Parathyroid adenoma (tissue), 2 donors: Measurements from ENCODE around the gene ESD.
"Not testable (repeated sequence)": the region's sequence is repeated elsewhere in the genome, so short reads cannot be mapped to it uniquely, and the experiment has no call there.

Source experiments
- H2AFZ ChIP-seq: fragments of 300-600 bp; sonication (generic); one replicate; pipeline ENCODE4 v1.7.0; 2017; ENCODE audit warnings: antibody characterized with exemption, mild to moderate bottlenecking
- H3K27ac ChIP-seq: fragments of 300-600 bp; sonication (generic); one replicate; pipeline ENCODE4 v1.7.0; 2017
- H3K27me3 ChIP-seq: fragments of 300-600 bp; sonication (generic); one replicate; pipeline ENCODE4 v1.7.0; 2017; ENCODE audit warnings: low read length; ENCODE audit not compliant: control insufficient read depth, insufficient read depth
- H3K36me3 ChIP-seq: fragments of 300-600 bp; sonication (generic); one replicate; pipeline ENCODE4 v1.7.0; 2017; ENCODE audit warnings: low read length; ENCODE audit not compliant: control insufficient read depth, insufficient read depth
- H3K4me1 ChIP-seq: fragments of 300-600 bp; sonication (generic); one replicate; pipeline ENCODE4 v1.7.0; 2017; ENCODE audit warnings: control low read depth
- H3K4me2 ChIP-seq: fragments of 300-600 bp; sonication (generic); one replicate; pipeline ENCODE4 v1.7.0; 2017; ENCODE audit warnings: low read length
- H3K4me3 ChIP-seq: fragments of 300-600 bp; sonication (generic); one replicate; pipeline ENCODE4 v1.7.0; 2017; ENCODE audit warnings: low read depth, low read length
- H3K79me2 ChIP-seq: fragments of 300-600 bp; sonication (generic); one replicate; pipeline ENCODE4 v1.7.0; 2017; ENCODE audit warnings: control low read depth
- H3K9ac ChIP-seq: fragments of 300-600 bp; sonication (generic); one replicate; pipeline ENCODE4 v1.7.0; 2017; ENCODE audit warnings: mild to moderate bottlenecking
- H3K9me3 ChIP-seq: fragments of 300-600 bp; sonication (generic); one replicate; pipeline ENCODE4 v1.7.0; 2017; ENCODE audit warnings: low read length; ENCODE audit not compliant: control insufficient read depth
- TF ChIP-seq, protein P1 (sequence below): fragments of 300-600 bp; sonication (generic); IDR thresholded peaks from one replicate; pipeline ENCODE4 v1.7.0; 2017; ENCODE audit warnings: antibody characterized with exemption, mild to moderate bottlenecking
- donor health status: primary hyperparathyroidism.

The ESD gene

DNA sequence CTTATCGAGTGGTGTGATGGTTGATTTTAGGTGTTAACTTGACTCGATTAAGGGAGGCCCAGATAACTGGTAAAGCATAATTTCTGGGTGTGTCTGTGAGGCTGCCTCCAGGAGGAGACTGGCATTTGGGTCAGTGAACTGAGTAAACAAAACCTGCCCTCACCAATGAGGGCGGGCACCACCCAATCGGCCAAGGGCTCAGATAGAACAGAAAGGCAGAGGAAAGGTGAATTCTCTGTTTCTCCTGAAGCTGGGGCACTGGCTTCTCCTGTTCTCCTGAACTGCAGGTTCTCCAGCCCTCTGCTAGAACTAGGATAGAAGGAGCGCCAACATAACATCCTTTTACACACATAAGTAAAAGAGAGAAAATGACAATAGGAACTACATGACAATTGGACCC, 35.1 kb downstream of the ESD start:
- Histone ChIP-seq H3K36me3 (no peaks in the 10 kb centered on the region), H3K79me2 (no peaks in the 10 kb centered on the region), H3K4me2 (no peak overlapping the region), H3K9me3 (no peaks in the 10 kb centered on the region), H3K27ac (no peak overlapping the region), H3K9ac (no peak overlapping the region), H3K4me1 (no peaks in the 10 kb centered on the region), H3K4me3 (no peak overlapping the region), H3K27me3 (no peaks in the 10 kb centered on the region), H2AFZ (no peak overlapping the region)
- TF ChIP-seq, protein P1, sequence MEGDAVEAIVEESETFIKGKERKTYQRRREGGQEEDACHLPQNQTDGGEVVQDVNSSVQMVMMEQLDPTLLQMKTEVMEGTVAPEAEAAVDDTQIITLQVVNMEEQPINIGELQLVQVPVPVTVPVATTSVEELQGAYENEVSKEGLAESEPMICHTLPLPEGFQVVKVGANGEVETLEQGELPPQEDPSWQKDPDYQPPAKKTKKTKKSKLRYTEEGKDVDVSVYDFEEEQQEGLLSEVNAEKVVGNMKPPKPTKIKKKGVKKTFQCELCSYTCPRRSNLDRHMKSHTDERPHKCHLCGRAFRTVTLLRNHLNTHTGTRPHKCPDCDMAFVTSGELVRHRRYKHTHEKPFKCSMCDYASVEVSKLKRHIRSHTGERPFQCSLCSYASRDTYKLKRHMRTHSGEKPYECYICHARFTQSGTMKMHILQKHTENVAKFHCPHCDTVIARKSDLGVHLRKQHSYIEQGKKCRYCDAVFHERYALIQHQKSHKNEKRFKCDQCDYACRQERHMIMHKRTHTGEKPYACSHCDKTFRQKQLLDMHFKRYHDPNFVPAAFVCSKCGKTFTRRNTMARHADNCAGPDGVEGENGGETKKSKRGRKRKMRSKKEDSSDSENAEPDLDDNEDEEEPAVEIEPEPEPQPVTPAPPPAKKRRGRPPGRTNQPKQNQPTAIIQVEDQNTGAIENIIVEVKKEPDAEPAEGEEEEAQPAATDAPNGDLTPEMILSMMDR = no peak

DNA sequence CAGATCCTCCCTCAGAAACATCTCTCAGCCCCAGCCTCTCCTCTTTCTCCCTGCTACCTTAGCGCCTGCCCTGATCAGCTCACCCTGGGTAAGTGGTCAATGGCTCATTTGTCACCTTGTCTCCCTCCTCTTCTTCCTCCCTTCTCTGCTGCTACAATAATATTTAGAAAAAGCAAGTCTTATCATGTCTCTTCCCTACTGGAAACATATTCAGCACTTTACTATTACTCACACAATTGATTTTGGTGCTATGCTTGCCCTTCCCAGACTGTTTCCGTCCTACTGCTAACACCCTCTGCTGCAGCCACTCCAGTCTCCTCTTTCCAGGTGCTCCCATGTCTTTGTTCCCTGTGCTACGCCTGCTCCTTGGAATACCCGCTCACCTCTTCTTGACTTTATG, 35.8 kb downstream of the ESD start:
- Histone ChIP-seq H3K9ac (no peak overlapping the region), H3K9me3 (no peaks in the 10 kb centered on the region), H3K36me3 (no peaks in the 10 kb centered on the region), H3K4me2 (no peak overlapping the region), H3K4me1 (no peaks in the 10 kb centered on the region), H2AFZ (no peak overlapping the region), H3K27ac (no peak overlapping the region), H3K4me3 (no peak overlapping the region), H3K79me2 (no peaks in the 10 kb centered on the region), H3K27me3 (no peaks in the 10 kb centered on the region)
- TF ChIP-seq, protein P1 = no peak

DNA sequence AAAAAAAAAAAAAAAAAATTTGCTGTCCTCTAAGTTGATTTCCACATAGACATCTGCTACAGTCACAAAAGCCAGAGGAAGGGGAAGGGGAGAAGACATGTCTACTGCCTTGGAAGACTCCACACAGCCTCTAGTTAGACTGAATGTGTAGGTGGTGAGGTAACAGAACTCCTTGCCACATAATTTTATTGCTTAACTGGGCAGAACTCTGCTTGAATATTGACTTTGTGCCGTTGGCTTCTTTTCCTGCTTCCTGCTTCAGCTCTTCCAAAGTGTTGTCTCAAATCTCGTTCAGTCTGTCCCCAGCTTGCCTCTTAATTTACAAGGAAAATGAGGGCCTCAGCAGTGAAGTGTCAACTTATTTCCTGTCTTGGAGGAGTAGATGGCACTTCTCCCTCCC, 37.1 kb downstream of the ESD start:
- H2AFZ ChIP-seq = no peak overlapping the region
- no peaks in the 10 kb centered on the region for H3K4me1 ChIP-seq
- no peaks in the 10 kb centered on the region for H3K9me3 ChIP-seq
- H3K36me3 ChIP-seq = no peaks in the 10 kb centered on the region
- no peak overlapping the region for H3K4me3 ChIP-seq
- TF ChIP-seq, protein P1 = no peak
- no peaks in the 10 kb centered on the region for H3K79me2 ChIP-seq
- H3K27me3 ChIP-seq = no peaks in the 10 kb centered on the region
- no peak overlapping the region for H3K9ac ChIP-seq
- H3K27ac ChIP-seq = no peak overlapping the region
- no peak overlapping the region for H3K4me2 ChIP-seq

DNA sequence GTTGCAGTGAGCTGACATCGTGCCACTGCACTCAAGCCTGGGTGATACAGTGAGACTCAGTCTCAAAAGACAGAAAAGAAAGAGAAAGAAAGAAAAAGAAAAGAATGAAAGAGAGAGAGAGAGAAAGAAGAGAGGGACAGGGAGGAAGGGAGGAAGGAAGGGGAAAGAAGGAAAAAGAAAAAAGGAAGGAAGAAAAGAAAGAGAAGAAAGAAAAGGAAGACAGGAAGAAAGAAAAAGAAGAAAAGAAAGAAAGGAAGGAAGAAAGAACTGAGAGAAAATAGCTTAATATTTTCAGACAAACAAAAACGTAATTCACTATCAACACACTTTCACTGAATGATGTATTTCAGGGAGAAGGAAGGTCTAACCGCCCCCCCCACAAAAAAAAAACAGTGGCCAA, 39.3 kb downstream of the ESD start:
- Histone ChIP-seq H3K9me3 (no peaks in the 10 kb centered on the region), H3K27me3 (no peaks in the 10 kb centered on the region), H3K4me1 (no peaks in the 10 kb centered on the region), H3K9ac (no peak overlapping the region), H3K27ac (no peak overlapping the region), H3K79me2 (no peaks in the 10 kb centered on the region), H3K4me2 (no peak overlapping the region), H3K36me3 (no peaks in the 10 kb centered on the region), H2AFZ (no peak overlapping the region), H3K4me3 (no peak overlapping the region)
- TF ChIP-seq, protein P1 = no peak

DNA sequence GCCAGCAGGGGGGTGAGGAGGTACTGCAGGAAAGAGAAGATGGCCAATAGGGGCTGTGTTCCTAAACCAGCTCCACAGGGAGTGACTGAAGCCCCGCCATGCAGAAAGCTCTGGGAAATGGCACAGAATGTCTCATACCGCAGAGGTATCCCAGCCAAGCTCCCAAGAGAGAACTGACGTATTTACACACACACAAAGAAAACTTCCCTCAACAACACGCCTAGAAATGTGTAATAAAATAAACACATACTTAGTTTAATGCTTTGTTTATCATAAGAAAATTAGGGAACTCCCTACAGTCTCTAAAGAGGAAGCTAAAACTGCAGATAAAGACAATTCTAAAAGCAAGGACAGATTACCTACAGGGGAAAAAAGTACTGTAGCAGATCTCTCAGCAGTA, 40.0 kb downstream of the ESD start:
- Histone ChIP-seq H3K27ac (no peak overlapping the region), H3K27me3 (no peaks in the 10 kb centered on the region), H3K4me2 (no peak overlapping the region), H3K9ac (no peak overlapping the region), H3K36me3 (no peaks in the 10 kb centered on the region), H3K9me3 (no peaks in the 10 kb centered on the region), H3K79me2 (no peaks in the 10 kb centered on the region), H3K4me1 (no peaks in the 10 kb centered on the region), H3K4me3 (no peak overlapping the region), H2AFZ (no peak overlapping the region)
- TF ChIP-seq, protein P1 = no peak

DNA sequence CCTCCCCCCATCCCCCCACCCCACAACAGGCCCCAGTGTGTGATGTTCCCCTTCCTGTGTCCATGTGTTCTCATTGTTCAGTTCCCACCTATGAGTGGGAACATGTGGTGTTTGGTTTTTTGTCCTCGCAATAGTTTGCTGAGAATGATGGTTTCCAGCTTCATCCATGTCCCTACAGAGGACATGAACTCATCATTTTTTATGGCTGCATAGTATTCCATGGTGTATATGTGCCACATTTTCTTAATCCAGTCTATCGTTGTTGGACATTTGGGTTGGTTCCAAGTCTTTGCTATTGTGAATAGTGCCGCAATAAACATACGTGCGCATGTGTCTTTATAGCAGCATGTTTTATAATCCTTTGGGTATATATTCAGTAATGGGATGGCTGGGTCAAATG, 41.5 kb downstream of the ESD start:
- not testable (repeated sequence) for H3K4me2 ChIP-seq, H3K9me3 ChIP-seq, H3K4me1 ChIP-seq, H3K4me3 ChIP-seq, H3K36me3 ChIP-seq, H3K27me3 ChIP-seq, H3K79me2 ChIP-seq, H3K9ac ChIP-seq, H3K27ac ChIP-seq, H2AFZ ChIP-seq
